Measurements from ENCODE around the gene GGN.

The GGN gene

GRCh38 chr19:38387550-38388348, at the start of gene GGN:
TSS of gene GGN (minus strand) at chr19:38388034. CDS start at chr19:38387261, 773 bp downstream.
- no peak for TF ChIP-seq CTCF (IDR thresholded peaks at IDR 0.05; ENCODE audit: borderline replicate concordance, insufficient read depth, low read depth, low read length)
- H3K4me3 ChIP-seq (ENCODE audit: low read depth, low read length) = peak within 1 kb of the TSS; percentile 17

GRCh38 chr19:38437295-38437694, 49.5 kb upstream of the GGN start:
- TF ChIP-seq CTCF (IDR thresholded peaks at IDR 0.05; ENCODE audit: borderline replicate concordance, insufficient read depth, low read depth, low read length) = no peak
- H3K4me3 ChIP-seq (ENCODE audit: low read depth, low read length) = no peak overlapping the region

- H3K4me3 ChIP-seq (ENCODE audit: low read depth, low read length) = no peak overlapping the region
- no peak for TF ChIP-seq CTCF (IDR thresholded peaks at IDR 0.05; ENCODE audit: borderline replicate concordance, insufficient read depth, low read depth, low read length)
These were observed 46.8 kb upstream of the GGN start for GRCh38 chr19:38434549-38435051.

GRCh38 chr19:38433268-38433733, 45.5 kb upstream of the GGN start, which contains the start of gene RYR1:
TSS of gene RYR1 (plus strand) at chr19:38433691. CDS start at chr19:38433830, 139 bp downstream.
- no peak within 1 kb of the TSS for H3K4me3 ChIP-seq (ENCODE audit: low read depth, low read length)

GRCh38 chr19:38430931-38431330, 43.1 kb upstream of the GGN start:
- H3K4me3 ChIP-seq (ENCODE audit: low read depth, low read length) = no peak overlapping the region
- TF ChIP-seq CTCF (IDR thresholded peaks at IDR 0.05; ENCODE audit: borderline replicate concordance, insufficient read depth, low read depth, low read length) = no peak

More at GRCh38 chr19:38433268-38433733, 45.5 kb upstream of the GGN start, which contains the start of gene RYR1:
- no peak for TF ChIP-seq CTCF (IDR thresholded peaks at IDR 0.05; ENCODE audit: borderline replicate concordance, insufficient read depth, low read depth, low read length)

GRCh38 chr19:38429811-38430156, 42.0 kb upstream of the GGN start:
- no peak for TF ChIP-seq CTCF (IDR thresholded peaks at IDR 0.05; ENCODE audit: borderline replicate concordance, insufficient read depth, low read depth, low read length)
- H3K4me3 ChIP-seq (ENCODE audit: low read depth, low read length) = no peak overlapping the region
